AG20443 (cell line): ENCODE results near the gene VAV2.

ENCODE experiments used
- DNase-seq: peaks from one replicate; pipeline ENCODE4 v3.0.0; 2012; ENCODE audit warnings: low spot score, mixed read lengths

The VAV2 gene

GRCh38 chr9:133835262-133835901, 156.7 kb downstream of the VAV2 start:
- no peak for DNase-seq

GRCh38 chr9:133834080-133834976, 157.8 kb downstream of the VAV2 start:
- no peak for DNase-seq

DNA sequence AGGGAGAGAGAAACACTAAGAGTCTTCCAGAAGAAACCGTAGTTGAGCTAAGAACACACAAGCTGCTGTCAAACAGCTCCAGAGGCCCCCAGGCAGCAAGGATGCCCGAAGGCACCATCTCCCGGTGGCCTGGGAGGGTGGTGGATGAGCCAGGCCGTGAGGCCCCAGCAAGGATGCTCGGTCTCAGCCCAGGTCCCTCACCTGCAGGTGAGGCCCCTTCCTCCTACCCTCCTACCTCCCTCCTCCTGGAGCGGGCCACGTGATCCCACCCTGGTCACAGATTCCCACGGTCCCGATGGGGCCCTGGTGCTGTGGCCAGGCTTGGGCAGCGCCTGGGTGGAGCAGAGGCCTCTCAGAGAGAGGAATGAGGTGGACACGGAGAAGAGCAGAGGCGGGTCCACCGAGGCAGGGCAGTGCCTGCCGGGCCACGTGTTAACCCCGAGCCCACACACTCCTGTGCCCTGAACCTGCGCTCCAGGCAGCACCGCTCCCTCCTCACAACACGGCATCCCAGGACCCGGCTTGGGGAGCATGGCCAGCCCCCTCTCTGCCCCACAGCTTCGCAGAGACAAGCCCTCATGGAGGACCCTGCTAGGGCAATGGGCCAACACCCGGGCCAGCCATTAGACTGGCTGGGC, 158.6 kb downstream of the VAV2 start:
- DNase-seq, result no peak

GRCh38 chr9:133832877-133833276, 159.2 kb downstream of the VAV2 start:
- no peak for DNase-seq

DNA sequence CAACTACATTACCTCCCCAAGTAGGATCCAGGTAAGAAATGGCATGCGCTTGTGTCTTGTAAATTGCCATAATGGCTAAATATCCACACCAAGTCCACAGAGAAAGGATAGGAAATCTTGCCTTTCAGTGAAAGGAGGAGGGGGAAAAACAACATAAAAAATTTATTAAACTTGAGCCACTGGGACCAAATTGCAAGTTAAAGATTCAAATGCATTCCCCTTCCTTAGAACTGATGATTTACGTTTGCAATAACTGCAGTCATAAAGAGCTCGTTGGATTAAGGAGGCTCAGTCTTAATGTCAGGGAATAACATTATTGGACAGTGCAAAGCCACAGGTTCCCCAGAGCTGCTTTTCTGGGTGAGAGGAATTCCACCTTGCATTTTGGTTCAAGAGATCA, 161.4 kb downstream of the VAV2 start:
- DNase-seq, result no peak

DNA sequence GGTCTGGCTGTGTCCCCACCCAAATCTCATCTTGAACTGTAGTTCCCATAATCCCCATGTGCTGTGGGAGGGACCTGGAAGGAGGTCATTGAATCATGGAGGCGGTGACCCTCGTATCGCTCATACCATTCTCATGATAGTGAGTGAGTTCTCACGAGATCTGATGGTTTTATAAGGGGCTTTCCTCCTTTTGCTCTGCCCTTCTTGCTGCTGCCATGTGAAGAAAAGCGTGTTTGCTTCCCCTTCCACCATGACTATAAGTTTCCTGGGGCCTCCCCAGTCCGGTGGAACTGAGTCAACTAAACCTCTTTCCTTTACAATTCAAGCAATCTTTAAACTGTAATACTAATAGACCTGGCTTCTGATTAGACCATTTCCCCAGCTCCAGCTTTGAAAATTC, 161.8 kb downstream of the VAV2 start:
- no peak for DNase-seq

DNA sequence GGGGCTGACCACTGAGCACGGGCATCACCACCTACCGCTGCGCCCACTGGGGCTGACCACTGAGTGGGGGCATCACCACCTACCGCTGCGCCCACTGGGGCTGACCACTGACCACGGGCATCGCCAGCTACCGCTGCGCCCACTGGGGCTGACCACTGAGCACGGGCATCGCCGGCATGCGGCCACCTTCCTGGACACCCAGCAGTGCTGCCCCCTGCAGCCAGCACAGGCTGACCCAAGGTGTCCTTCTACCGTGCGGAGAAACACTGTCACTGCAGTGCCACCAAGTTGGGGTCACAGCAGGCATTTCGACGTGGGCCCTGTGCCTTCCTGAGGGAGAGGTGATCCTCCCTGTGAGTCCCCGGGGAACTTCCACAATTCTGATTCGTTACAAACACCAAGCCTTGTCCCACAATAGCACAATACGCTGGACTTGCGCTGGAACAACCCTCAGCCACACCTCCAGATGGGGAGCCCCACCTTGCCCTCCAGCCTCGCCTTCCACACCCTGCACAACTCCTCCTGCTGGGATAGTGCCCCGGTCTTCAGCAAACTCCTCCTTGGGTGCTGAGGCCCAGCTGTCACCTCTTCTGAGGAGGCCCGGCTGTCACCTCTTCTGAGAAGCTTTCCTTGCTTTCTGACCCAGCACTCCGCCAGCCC, 163.7 kb downstream of the VAV2 start:
- DNase-seq, result no peak

DNA sequence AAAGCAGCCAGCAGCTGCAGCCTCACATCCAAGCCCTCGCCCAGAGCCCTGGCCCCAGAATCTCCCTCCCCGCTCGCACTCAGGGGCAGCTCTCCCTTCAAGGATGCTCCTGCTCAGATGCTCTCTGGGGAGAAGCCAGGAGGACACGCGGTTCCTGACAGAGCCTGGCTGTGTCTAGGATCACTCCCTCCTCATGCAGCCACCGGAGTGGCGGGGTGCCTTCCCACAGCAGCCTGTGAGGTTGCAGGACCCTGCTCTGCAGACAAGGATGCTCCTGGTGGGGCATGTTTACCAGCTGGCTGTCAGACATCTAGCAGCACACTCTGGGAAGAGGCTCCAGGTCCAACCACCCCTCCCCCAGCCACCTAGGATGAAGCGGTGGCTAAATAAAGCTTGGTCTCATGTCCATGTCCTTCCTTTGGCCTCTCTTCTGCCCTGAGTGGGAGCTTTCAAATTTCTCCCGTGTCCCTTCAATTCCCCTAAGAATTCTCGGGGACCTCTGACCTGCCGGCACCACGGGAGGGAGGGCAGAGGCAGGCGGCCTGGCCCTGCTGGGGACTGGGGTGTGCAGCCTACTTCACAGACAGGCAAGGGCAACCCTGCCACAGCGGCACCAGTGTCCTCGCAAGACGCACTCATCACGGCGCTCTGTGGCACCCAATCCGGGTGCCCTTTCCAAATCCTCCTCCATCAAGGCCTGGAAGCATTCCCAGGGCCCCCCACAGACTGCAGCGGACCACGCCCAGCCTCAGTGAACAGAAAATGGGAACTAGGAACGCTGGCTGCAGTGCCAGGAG, 165.6 kb downstream of the VAV2 start:
- DNase-seq, result no peak

DNA sequence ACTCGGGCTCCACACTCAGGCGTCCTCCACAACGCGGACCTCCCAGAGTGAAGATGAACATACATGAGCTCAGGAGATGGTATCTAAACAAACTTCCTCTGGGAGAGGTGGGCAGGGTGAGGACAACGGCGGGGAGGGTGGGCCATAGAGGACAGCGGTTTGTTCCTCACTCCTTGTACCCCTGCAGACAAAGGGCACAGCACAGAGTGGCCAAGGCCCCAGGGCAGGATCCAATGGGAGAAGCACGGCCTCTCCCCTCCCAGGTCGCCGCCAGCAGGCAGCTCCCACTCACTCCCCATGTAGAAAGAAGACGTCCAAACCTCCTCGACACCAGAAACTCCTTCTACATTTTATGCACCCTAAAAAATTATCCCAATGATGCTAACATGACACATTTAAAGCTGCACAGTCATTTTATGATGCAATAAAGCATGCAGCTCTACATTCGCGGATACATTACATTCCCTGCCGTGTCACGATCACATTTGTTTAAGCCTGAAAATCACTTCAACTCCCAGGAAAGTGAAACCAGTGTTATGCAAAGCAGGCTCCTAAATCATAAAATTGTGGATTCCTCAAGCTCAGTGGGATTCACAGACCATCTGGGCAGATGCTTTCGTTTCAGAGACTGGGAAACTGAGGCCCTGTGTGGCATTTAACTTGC, 166.4 kb downstream of the VAV2 start:
- DNase-seq, result no peak

GRCh38 chr9:133824802-133825186, 167.3 kb downstream of the VAV2 start:
- no peak for DNase-seq

DNA sequence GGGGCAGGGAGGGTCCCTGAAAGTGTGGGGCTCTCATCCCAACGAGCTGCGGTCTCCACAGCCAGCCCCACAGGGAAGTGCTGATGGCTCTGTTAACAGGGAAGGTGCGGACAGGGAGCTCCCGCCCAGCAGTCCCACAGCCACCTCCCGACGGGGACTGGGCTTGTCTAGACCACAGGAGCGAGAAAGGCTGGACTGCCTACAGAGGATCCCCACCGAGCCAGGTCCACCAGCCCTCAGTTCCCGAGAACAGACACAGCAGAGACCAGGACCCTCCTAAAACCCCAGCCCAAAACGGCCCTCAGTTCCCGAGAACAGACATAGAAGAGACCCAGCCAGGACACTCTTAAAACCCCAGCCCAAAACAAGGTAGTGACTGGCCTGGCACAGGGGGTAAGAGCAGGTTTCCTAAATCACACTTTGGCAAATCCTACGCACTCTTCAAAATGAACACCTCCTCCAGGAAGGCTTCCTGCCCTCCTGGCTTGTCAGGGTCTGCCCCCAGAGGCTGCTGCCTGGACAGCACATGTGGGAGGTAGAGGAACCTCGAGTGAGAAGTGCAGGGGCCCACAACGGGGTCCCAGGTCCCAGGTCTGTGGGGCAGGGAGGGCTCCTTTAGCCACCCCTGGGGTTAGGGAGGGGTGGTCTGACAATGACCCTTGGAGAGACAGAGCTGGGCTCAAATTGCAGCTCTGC, 167.9 kb downstream of the VAV2 start:
- DNase-seq, result no peak

- no peak for DNase-seq
Observed at GRCh38 chr9:133823189-133824105, 168.7 kb downstream of the VAV2 start.

- DNase-seq, result no peak
Observed at GRCh38 chr9:133822430-133823065, 169.6 kb downstream of the VAV2 start.

- DNase-seq, result no peak
Observed at GRCh38 chr9:133821601-133822429, 170.3 kb downstream of the VAV2 start.

- no peak for DNase-seq
Observed at GRCh38 chr9:133819923-133820322, 172.2 kb downstream of the VAV2 start.

GRCh38 chr9:133818444-133818843, 173.7 kb downstream of the VAV2 start:
- no peak for DNase-seq

DNA sequence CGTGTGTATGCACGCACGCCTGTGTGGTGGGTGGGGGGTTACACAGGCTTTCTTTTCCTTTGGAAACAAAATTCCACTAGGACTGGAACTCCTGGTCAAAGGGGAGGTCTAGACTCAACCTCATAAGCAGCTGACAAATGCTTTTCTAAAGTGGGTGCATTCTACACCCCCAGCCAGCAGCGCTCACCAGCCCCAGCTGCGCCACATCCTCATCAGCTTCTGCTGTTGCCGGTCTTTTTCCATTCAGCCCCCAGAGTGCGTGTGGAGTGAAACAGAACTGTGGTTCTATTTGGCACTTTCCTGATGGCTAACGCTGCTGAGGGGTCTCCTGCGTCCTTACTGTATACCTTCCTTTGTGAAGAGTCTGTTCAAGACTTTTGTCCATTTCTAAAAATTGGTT, 176.3 kb downstream of the VAV2 start:
- DNase-seq, result no peak

DNA sequence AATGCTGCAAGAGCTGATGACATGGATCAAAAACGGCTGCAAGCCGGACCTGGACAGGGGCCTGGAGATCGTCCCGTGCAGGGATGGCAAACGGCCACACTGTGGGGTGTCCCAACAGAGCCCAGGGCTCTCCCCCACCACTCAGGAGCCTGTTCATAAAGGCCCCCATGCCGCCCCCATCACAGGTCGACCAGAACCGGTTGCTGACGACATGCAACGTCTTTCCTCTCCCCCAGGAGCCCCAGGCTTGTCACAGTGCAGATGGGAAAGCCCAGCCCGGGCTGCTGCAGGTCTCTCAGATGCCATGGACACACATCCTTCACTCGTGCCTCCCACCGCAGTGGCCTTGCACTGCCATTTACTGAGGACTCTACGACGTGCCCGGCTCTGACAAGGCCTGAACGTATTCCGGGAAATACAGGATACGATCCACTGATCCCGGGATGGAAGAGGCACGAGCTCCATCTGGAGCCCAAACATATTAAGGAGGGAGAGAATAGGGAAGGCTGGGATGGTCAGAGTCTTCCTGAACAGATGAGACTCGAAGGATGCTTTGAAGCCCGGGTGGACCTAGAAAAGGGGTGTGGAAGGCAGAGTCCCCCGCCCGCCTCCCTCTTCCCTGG, 177.4 kb downstream of the VAV2 start:
- DNase-seq, result no peak
